ENCODE measurements around the gene TBC1D9B. TPM values are rescaled to one million over a fixed set of nuclear protein-coding genes. Genes with fewer than 3 reads are reported as not detected.

TBC1D9B gene
- total and polyA plus RNA-seq, 9 of the 15 experiments (the other 6 are each of a cell fraction or from before 2014, with no cell fraction given), result 2.9 to 59.1 (median 33.5) TPM

GRCh38 chr5:179892255-179892654, 15.4 kb downstream of the TBC1D9B start:
- no peaks in the 10 kb centered on the region for H3K79me2 ChIP-seq (ENCODE audit: control insufficient read depth, insufficient read depth, low read length)
- H3K4me1 ChIP-seq (replicated peaks in 1 of 2; ENCODE audit: control insufficient read depth in 2 of 2, insufficient read depth in 2 of 2, low read length in 2 of 2), result no peaks in the 10 kb centered on the region
- TF ChIP-seq ZNF408 (CRISPR knock-in tag; IDR thresholded peaks at IDR 0.05; ENCODE audit: low read depth) (no peak), GTF2F1 (IDR thresholded peaks at IDR 0.05; ENCODE audit: low read depth, low read length) (no peak), NCOA4 (IDR thresholded peaks at IDR 0.05; ENCODE audit: partially characterized antibody) (no peak), JUNB (CRISPR knock-in tag; conservative IDR thresholded peaks at IDR 0.05) (no peak), ZNF121 (CRISPR knock-in tag; conservative IDR thresholded peaks at IDR 0.05) (no peak), RAD21 (CRISPR knock-in tag; conservative IDR thresholded peaks at IDR 0.05 in 1 of 2, IDR thresholded peaks at IDR 0.05 in 1 of 2) (peak in 1 of 2 experiments; percentile 22; a peak in 1 of 4 replicates), CTCF (IDR thresholded peaks at IDR 0.05 in 2 of 3, conservative IDR thresholded peaks at IDR 0.05 in 1 of 3; ENCODE audit: insufficient read depth in 2 of 3, low read depth in 1 of 3, low read length in 3 of 3) (peak; percentile 18 to 24 (median 22); a peak in 2 of 6 replicates), SLC30A9 (CRISPR knock-in tag; IDR thresholded peaks at IDR 0.05) (no peak), NUFIP1 (IDR thresholded peaks at IDR 0.05; ENCODE audit: partially characterized antibody) (no peak)
- no peak overlapping the region for H3K4me2 ChIP-seq (ENCODE audit: insufficient read depth, low read length)
- no peak overlapping the region for H3K27ac ChIP-seq (ENCODE audit: extremely low read depth, low read depth, low read length)
- H4K20me1 ChIP-seq (replicated peaks; ENCODE audit: control insufficient read depth, insufficient read depth, low read length), result 0 out of 2 replicates have a peak, but pooled peaks cover 7% of the 10 kb centered on the region
- ChIA-PET CTCF (ENCODE audit: low intra/inter-chr PET ratio) (no interaction called here), POLR2A (interaction anchor here (0.6 to 1.1 kb wide), 5 partner anchors 24 to 1771 kb away, joined by 3 read pairs; no protein-coding TSS in a partner anchor)
- H3K4me3 ChIP-seq, result no peak overlapping the region
- in situ Hi-C loops (cut with MboI) (no loop called here), intact Hi-C loops (cut with micrococcal nuclease) (no loop called here)
- no peaks in the 10 kb centered on the region for H3K27me3 ChIP-seq (ENCODE audit: control insufficient read depth in 2 of 2, insufficient read depth in 2 of 2, low read length in 2 of 2)
- DNase-seq (ENCODE audit: extremely low read depth in 1 of 4, low spot score in 3 of 4), result peak in 1 of 4 experiments; percentile 8
- H2AFZ ChIP-seq (ENCODE audit: low read depth, low read length), result no peak overlapping the region
- H3K9ac ChIP-seq (ENCODE audit: insufficient read depth in 1 of 2, low read depth in 2 of 2, low read length in 2 of 2), result no peak overlapping the region
- H3K9me3 ChIP-seq (replicated peaks; ENCODE audit: control insufficient read depth, insufficient read depth, low read depth, low read length), result no peaks in the 10 kb centered on the region
- no peak for FAIRE-seq
- no TSS peak for BruUV-seq (replicated peaks)
- 65% methylated on average over 4 of the region's 5 CpGs for WGBS (ENCODE audit: insufficient coverage, low coverage, missing lambda C conversion rate)
- ATAC-seq, result peak; percentile 59
- H3K9me1 ChIP-seq (ENCODE audit: control insufficient read depth, insufficient read depth, low read length), result peaks cover 3% of the 10 kb centered on the region
- H3K36me3 ChIP-seq (ENCODE audit: control insufficient read depth, insufficient read depth, low read length), result peaks cover 88% of the 10 kb centered on the region; the same call in 2 of the 3 replicates

Data from K562 (cell line).